K562 (cell line): ENCODE data around the gene DMWD. TPM values are rescaled to one million over a fixed set of nuclear protein-coding genes. Genes with fewer than 3 reads are reported as not detected.
A peak's percentile ranks its signal among the peaks of the same experiment; 100 is the strongest.

Experiments
- ATAC-seq: fragments of 200-7000 bp; cut with Tn5 transposase; 3 replicates; pipeline ENCODE4 v1.9.1; 2020; ENCODE audit warnings: moderate library complexity
- BruUV-seq: library from RNA; stranded (reverse); fragments of 400-500 nt; replicated peaks from 2 replicates; lab custom pipeline; 2021; lab: Mats Ljungman, UMichigan
- CTCF ChIA-PET: fragments of 300-600 bp; formaldehyde crosslinking; extraction: SDS; loops from one replicate; lab custom pipeline; 2021; ENCODE audit warnings: low intra/inter-chr PET ratio; lab: Yijun Ruan, JAX
- POLR2A ChIA-PET: fragments of 300-600, 350-650 bp; sonication (Branson Sonifier 250); formaldehyde crosslinking; extraction: SDS; loops from one replicate; lab custom pipeline; 2021; ENCODE audit warnings: antibody characterized with exemption, inconsistent platforms; lab: Yijun Ruan, JAX
- DNase-seq, 4 experiments: peaks; one replicate each; pipeline versions ENCODE4 v3.0.0 to v3.0.0-alpha.2; 2011 to 2018; ENCODE audit warnings: low spot score in 3 of 4, mixed read lengths in 3 of 4; ENCODE audit errors: extremely low read depth in 1 of 4
- FAIRE-seq: peaks from 2 replicates; lab custom pipeline; 2011; peaks lifted over from hg19 to GRCh38; lab: Jason Lieb, UNC
- H2AFZ ChIP-seq: 2 replicates; pipeline ENCODE4 v1.6.0; 2011; ENCODE audit warnings: low read depth, low read length, control low read depth, inconsistent platforms
- H3K27ac ChIP-seq: fragments of 200-600 bp; 3 replicates; pipeline ENCODE4 v1.8.0; 2011; ENCODE audit warnings: low read depth, mild to moderate bottlenecking, control low read depth, inconsistent platforms, low read length, moderate library complexity, mixed read lengths; ENCODE audit errors: extremely low read depth
- H3K27me3 ChIP-seq, 2 experiments: fragments of 300-600 bp in 1 of 2; 2 replicates in 1 of 2; 3 replicates in 1 of 2; pipeline versions ENCODE4 v1.6.0 to v1.8.0; 2011; ENCODE audit warnings: inconsistent platforms in 2 of 2, low read length in 2 of 2, mild to moderate bottlenecking in 1 of 2, mixed read lengths in 1 of 2, moderate library complexity in 1 of 2; ENCODE audit not compliant: control insufficient read depth in 2 of 2, insufficient read depth in 2 of 2
- H3K36me3 ChIP-seq: fragments of 300-600 bp; 3 replicates; pipeline ENCODE4 v1.8.0; 2011; ENCODE audit warnings: mild to moderate bottlenecking, low read length, inconsistent platforms; ENCODE audit not compliant: control insufficient read depth, insufficient read depth
- H3K4me1 ChIP-seq, 2 experiments: fragments of 200-600 bp in 1 of 2; replicated peaks in 1 of 2; 2 replicates in 1 of 2; 3 replicates in 1 of 2; pipeline versions ENCODE4 v1.5.1 to v1.8.0; 2011; ENCODE audit warnings: inconsistent platforms in 2 of 2, low read length in 2 of 2, mild to moderate bottlenecking in 1 of 2, mixed read lengths in 1 of 2, moderate library complexity in 1 of 2; ENCODE audit not compliant: control insufficient read depth in 2 of 2, insufficient read depth in 2 of 2
- H3K4me2 ChIP-seq: 2 replicates; pipeline ENCODE4 v1.6.1; 2011; ENCODE audit warnings: low read length, control low read depth, inconsistent platforms, mixed read lengths; ENCODE audit not compliant: insufficient read depth
- H3K4me3 ChIP-seq: fragments of 200-600 bp; sonication (generic), shearing (Covaris generic); 2 replicates; pipeline ENCODE4 v1.5.1; 2016; ENCODE audit warnings: control low read depth, inconsistent platforms
- H3K79me2 ChIP-seq: fragments of 200-600 bp; 3 replicates; pipeline ENCODE4 v1.8.0; 2011; ENCODE audit warnings: low read length, inconsistent platforms; ENCODE audit not compliant: control insufficient read depth, insufficient read depth
- H3K9ac ChIP-seq, 2 experiments: 2 replicates each; pipeline versions ENCODE4 v1.6.0 to v1.6.1; 2011; ENCODE audit warnings: low read depth in 2 of 2, low read length in 2 of 2, control low read depth in 1 of 2, inconsistent platforms in 1 of 2, mild to moderate bottlenecking in 1 of 2, mixed read lengths in 1 of 2; ENCODE audit not compliant: insufficient read depth in 1 of 2
- H3K9me1 ChIP-seq: one replicate; pipeline ENCODE4 v1.6.0; 2011; ENCODE audit warnings: inconsistent platforms, mild to moderate bottlenecking, low read length, moderate library complexity; ENCODE audit not compliant: control insufficient read depth, insufficient read depth
- H3K9me3 ChIP-seq: replicated peaks from 2 replicates; pipeline ENCODE4 v1.5.1; 2011; ENCODE audit warnings: low read depth, low read length, inconsistent platforms; ENCODE audit not compliant: control insufficient read depth, insufficient read depth
- H4K20me1 ChIP-seq: replicated peaks from 2 replicates; pipeline ENCODE4 v1.6.1; 2011; ENCODE audit warnings: low read length, inconsistent platforms, mixed read lengths; ENCODE audit not compliant: control insufficient read depth, insufficient read depth
- POLR2G ChIP-seq: fragments of 200-400 bp; formaldehyde crosslinking; IDR thresholded peaks from 2 replicates; pipeline ENCODE4 v1.6.1; 2017; ENCODE audit warnings: low read depth, mild to moderate bottlenecking, antibody characterized with exemption, low read length, moderate library complexity
- WGBS: fragments of 100-300 bp; shearing (Covaris generic); methylation state at CpG from one replicate; pipeline ENCODE4 v1.1.6; 2016; ENCODE audit warnings: low coverage, mixed read lengths; ENCODE audit not compliant: insufficient coverage; ENCODE audit errors: missing lambda C conversion rate; 5-methylcytosine and 5-hydroxymethylcytosine counted together
- in situ Hi-C: fragments of 300-500 bp; cut with MboI; formaldehyde crosslinking; loops from 4 replicates; pipeline ENCODE4 v1.15.0; 2018; ENCODE audit warnings: inconsistent platforms, mixed read lengths
- intact Hi-C: fragments of 100-400 bp; cut with micrococcal nuclease; formaldehyde crosslinking; loops from 2 replicates; pipeline ENCODE4 v1.14.2; 2022
- polyA plus RNA-seq, 8 experiments: library from polyadenylated mRNA; depleted of rRNA in 4 of 8; stranded (reverse) in 5 of 8; unstranded in 3 of 8; fragments of >200 nt; fragmentation: Nextera tagmentation in 2 of 8; fragmentation: Illumina TruSeq in 1 of 8; extraction: Ambion mirVana in 2 of 8; extraction: Trizol in 1 of 8; gene quantifications; 2 replicates each; pipeline versions ENCODE4 v1.2.1 to v1.2.3, GENCODE V29; 2011 to 2014; ENCODE audit warnings: inconsistent platforms in 1 of 8, missing spikeins in 1 of 8
- total RNA-seq, 7 experiments: library from RNA; depleted of rRNA in 6 of 7; stranded (reverse); fragments of >200 nt in 6 of 7; fragmentation: Illumina TruSeq in 2 of 7; extraction: Trizol in 2 of 7; gene quantifications; 2 replicates each; pipeline versions ENCODE4 v1.2.1 to v1.2.3, GENCODE V29; 2011 to 2021; ENCODE audit warnings: low replicate concordance in 1 of 7
- TF ChIP-seq, protein P1 (sequence below): fragments of 450-650 bp; formaldehyde crosslinking; IDR thresholded peaks from 2 replicates; pipeline ENCODE4 v1.4.0; 2020; ENCODE audit warnings: mild to moderate bottlenecking, moderate library complexity

The DMWD gene
- total and polyA plus RNA-seq, 9 of the 15 experiments (the other 6 are each of a cell fraction or from before 2014, with no cell fraction given), result 4.7 to 54.6 (median 19.0) TPM

DNA sequence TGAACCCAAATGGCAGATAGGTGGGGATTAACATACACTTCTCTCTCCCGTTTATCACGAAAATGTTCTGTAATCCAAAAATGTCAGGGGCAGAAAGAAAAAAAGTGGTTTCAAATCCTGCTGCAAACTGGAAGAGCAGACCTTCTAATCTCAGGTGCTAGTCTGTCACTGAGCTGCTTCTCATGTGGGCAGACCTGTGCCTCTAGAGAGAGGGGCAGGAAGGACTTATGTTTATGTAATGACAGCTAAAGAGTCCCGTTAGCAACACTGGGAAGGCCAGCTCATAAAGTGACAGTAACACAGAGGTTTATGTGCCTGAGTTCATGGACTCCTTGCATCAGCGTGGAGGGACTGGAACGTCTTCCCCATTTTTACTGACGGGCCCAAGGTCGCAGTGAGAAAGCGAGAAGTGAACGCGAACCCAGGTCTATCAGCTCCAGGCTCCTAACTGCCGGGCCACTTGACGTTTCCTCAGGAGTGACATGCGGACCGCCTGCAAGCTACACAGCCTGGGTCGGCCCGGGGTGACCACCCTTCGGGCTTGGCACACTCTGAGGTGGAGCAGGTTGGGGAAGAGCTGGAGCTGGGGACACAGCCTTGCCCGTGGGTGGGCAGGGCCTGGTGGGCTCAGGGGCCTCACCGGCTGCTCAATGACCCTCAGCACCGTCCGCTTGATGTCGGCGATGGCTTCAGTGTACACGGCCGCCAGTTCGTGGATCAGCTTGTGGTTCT lies 32.1 kb upstream of the DMWD start:
- BruUV-seq, result no TSS peak
- no peak for ATAC-seq
- ChIA-PET CTCF (no interaction called here), POLR2A (interaction anchor here (0.7 to 1.1 kb wide), 3 partner anchors 23 to 156 kb away, joined by 3 read pairs; no protein-coding TSS in a partner anchor)
- Histone ChIP-seq H3K4me2 (no peak overlapping the region), H2AFZ (no peak overlapping the region), H3K79me2 (no peaks in the 10 kb centered on the region), H3K36me3 (peaks cover 96% of the 10 kb centered on the region; the same call in 2 of the 3 replicates), H3K9me1 (peaks cover 6% of the 10 kb centered on the region), H3K27me3 (no peaks in the 10 kb centered on the region), H3K9me3 (no peaks in the 10 kb centered on the region), H3K4me3 (no peak overlapping the region), H3K27ac (no peak overlapping the region), H3K4me1 (peaks cover 0 to 10% of the 10 kb centered on the region in 2 experiments; a peak in 1 of 5 replicates), H3K9ac (peak overlapping the region in 1 of 2 experiments; percentile 26; a peak in 1 of 4 replicates), H4K20me1 (0 out of 2 replicates have a peak, but pooled peaks cover 9% of the 10 kb centered on the region)
- no peak for FAIRE-seq
- intact Hi-C loops, result no loop called here
- no peak for DNase-seq
- TF ChIP-seq POLR2G, result 0 out of 2 replicates have a peak, but pooled peaks have one; percentile 33
- TF ChIP-seq, protein P1, sequence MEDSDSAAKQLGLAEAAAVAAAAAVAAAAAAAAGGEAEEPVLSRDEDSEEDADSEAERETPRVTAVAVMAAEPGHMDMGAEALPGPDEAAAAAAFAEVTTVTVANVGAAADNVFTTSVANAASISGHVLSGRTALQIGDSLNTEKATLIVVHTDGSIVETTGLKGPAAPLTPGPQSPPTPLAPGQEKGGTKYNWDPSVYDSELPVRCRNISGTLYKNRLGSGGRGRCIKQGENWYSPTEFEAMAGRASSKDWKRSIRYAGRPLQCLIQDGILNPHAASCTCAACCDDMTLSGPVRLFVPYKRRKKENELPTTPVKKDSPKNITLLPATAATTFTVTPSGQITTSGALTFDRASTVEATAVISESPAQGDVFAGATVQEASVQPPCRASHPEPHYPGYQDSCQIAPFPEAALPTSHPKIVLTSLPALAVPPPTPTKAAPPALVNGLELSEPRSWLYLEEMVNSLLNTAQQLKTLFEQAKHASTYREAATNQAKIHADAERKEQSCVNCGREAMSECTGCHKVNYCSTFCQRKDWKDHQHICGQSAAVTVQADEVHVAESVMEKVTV (CRISPR knock-in tag), result no peak
- in situ Hi-C loops, result no loop called here
- WGBS, result 89% methylated on average over 26 of the region's 26 CpGs
